ENCODE measurements around the gene TMEM79.

Gene TMEM79

GRCh38 chr1:156284112-156284511 is at the start of gene TMEM79:
TSS of gene TMEM79 (plus strand) at chr1:156284325. CDS start at chr1:156285227, 902 bp downstream.
- DNase-seq (ENCODE audit: low read depth): no peak

GRCh38 chr1:156236164-156236563 is 48.0 kb upstream of the TMEM79 start:
- no peak for DNase-seq (ENCODE audit: low read depth)

GRCh38 chr1:156238248-156238647 is 45.9 kb upstream of the TMEM79 start:
- no peak for DNase-seq (ENCODE audit: low read depth)

- DNase-seq (ENCODE audit: low read depth): no peak
These were observed 42.8 kb upstream of the TMEM79 start for GRCh38 chr1:156241311-156241811.

- DNase-seq (ENCODE audit: low read depth): no peak
These were observed 42.2 kb upstream of the TMEM79 start, which contains the start of gene BGLAP for GRCh38 chr1:156241926-156242325. TSS of gene BGLAP (plus strand) at chr1:156242184. CDS start at chr1:156242232, 48 bp downstream.

- DNase-seq (ENCODE audit: low read depth): no peak
These were observed 41.4 kb upstream of the TMEM79 start for GRCh38 chr1:156242738-156243137.

GRCh38 chr1:156244126-156244525 is 40.0 kb upstream of the TMEM79 start:
- DNase-seq (ENCODE audit: low read depth): no peak

GRCh38 chr1:156244712-156245111 is 39.4 kb upstream of the TMEM79 start:
- no peak for DNase-seq (ENCODE audit: low read depth)

- DNase-seq (ENCODE audit: low read depth): no peak
These were observed 38.5 kb upstream of the TMEM79 start for GRCh38 chr1:156245451-156246232.

GRCh38 chr1:156246241-156246780 is 37.8 kb upstream of the TMEM79 start:
- DNase-seq (ENCODE audit: low read depth): no peak

- no peak for DNase-seq (ENCODE audit: low read depth)
These were observed 37.2 kb upstream of the TMEM79 start for GRCh38 chr1:156246781-156247459.

GRCh38 chr1:156247460-156248322 is 36.4 kb upstream of the TMEM79 start, which contains the start of gene PAQR6:
TSS of gene PAQR6 (minus strand) at chr1:156248056. CDS start at chr1:156246731, 1,325 bp downstream.
- no peak for DNase-seq (ENCODE audit: low read depth)

GRCh38 chr1:156248323-156248683 is 35.8 kb upstream of the TMEM79 start:
- no peak for DNase-seq (ENCODE audit: low read depth)

- DNase-seq (ENCODE audit: low read depth): no peak
These were observed 34.5 kb upstream of the TMEM79 start for GRCh38 chr1:156249593-156249992.

- DNase-seq (ENCODE audit: low read depth): no peak
These were observed 32.6 kb upstream of the TMEM79 start for GRCh38 chr1:156251527-156251926.

- DNase-seq (ENCODE audit: low read depth): no peak
These were observed 30.5 kb upstream of the TMEM79 start for GRCh38 chr1:156253634-156254033.

GRCh38 chr1:156257711-156258110 is 26.4 kb upstream of the TMEM79 start:
- no peak for DNase-seq (ENCODE audit: low read depth)

- no peak for DNase-seq (ENCODE audit: low read depth)
These were observed 25.3 kb upstream of the TMEM79 start for GRCh38 chr1:156258859-156259258.

- DNase-seq (ENCODE audit: low read depth): no peak
These were observed 24.3 kb upstream of the TMEM79 start for GRCh38 chr1:156259805-156260204.

GRCh38 chr1:156260896-156261295 is 23.2 kb upstream of the TMEM79 start:
- no peak for DNase-seq (ENCODE audit: low read depth)

GRCh38 chr1:156262461-156263287 is 21.5 kb upstream of the TMEM79 start:
- DNase-seq (ENCODE audit: low read depth): peak; percentile 24

Measured in HS-27A (cell line).